ENCODE data around the gene PNLIPRP1. TPM values are rescaled to one million over a fixed set of nuclear protein-coding genes. Genes with fewer than 3 reads are reported as not detected.

The PNLIPRP1 gene
- total RNA-seq, 1 experiment from 2014 or later, result 1.6 TPM

DNA sequence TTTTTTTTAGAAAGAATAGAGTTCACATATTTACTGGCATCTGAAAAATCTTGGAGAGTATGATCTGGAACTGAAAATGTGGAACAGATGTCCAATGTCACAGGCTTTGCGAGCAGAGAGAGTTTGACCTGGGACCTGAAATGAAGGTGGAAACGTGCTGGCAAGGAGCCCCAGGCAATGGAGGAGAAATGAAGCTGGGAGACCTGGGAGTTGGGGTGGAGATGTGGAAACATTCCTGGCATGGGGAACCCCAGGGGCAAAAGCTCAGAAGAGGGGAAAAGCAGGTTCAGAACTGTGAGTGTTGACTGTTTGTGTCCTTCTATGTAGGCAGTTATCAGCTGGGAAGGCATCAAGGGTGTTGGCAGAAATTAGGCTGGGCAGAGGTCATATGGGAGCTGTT lies 22.7 kb downstream of the PNLIPRP1 start (continued):
- no peak for TF ChIP-seq ZBTB33 (IDR thresholded peaks at IDR 0.05; ENCODE audit: extremely low read depth, insufficient replicate concordance, low read length)
- TF ChIP-seq EGR1 (IDR thresholded peaks at IDR 0.05; ENCODE audit: low read depth), result no peak

GRCh38 chr10:116614796-116615195 lies 24.0 kb downstream of the PNLIPRP1 start:
- CTCF ChIA-PET, result interaction anchor here (1.4 kb wide), 1 partner anchor 12 kb away, joined by 4 read pairs; no protein-coding TSS in a partner anchor
- TF ChIP-seq, protein P1, sequence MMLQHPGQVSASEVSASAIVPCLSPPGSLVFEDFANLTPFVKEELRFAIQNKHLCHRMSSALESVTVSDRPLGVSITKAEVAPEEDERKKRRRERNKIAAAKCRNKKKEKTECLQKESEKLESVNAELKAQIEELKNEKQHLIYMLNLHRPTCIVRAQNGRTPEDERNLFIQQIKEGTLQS (IDR thresholded peaks at IDR 0.05), result no peak
- TF ChIP-seq POLR2A (IDR thresholded peaks at IDR 0.05; ENCODE audit: borderline replicate concordance, extremely low read depth, insufficient read depth, insufficient read length) (no peak), YY1 (IDR thresholded peaks at IDR 0.05; ENCODE audit: extremely low read depth, insufficient replicate concordance, low read depth, low read length) (no peak), SRF (IDR thresholded peaks at IDR 0.05; ENCODE audit: low read depth) (no peak), FOSL1 (IDR thresholded peaks at IDR 0.05; ENCODE audit: low read depth) (no peak), REST (IDR thresholded peaks at IDR 0.05; ENCODE audit: low read depth) (no peak), TCF7L2 (IDR thresholded peaks at IDR 0.05; ENCODE audit: borderline replicate concordance, extremely low read depth, insufficient read depth, insufficient read length) (no peak), JUND (IDR thresholded peaks at IDR 0.05) (no peak), EGR1 (IDR thresholded peaks at IDR 0.05; ENCODE audit: low read depth) (no peak), RAD21 (IDR thresholded peaks at IDR 0.05; ENCODE audit: low read depth) (no peak), EZH2phosphoT487 (IDR thresholded peaks at IDR 0.05; ENCODE audit: borderline replicate concordance) (no peak), ZFX (IDR thresholded peaks at IDR 0.05) (no peak), ZBTB33 (IDR thresholded peaks at IDR 0.05; ENCODE audit: extremely low read depth, insufficient replicate concordance, low read length) (no peak), SIN3A (IDR thresholded peaks at IDR 0.05; ENCODE audit: low read depth) (no peak), CTCF (IDR thresholded peaks at IDR 0.05 in 2 of 3, conservative IDR thresholded peaks at IDR 0.05 in 1 of 3; ENCODE audit: borderline replicate concordance in 1 of 3, insufficient read depth in 1 of 3, low read depth in 2 of 3, low read length in 2 of 3) (no peak), EZH2 (IDR thresholded peaks at IDR 0.05) (no peak)

More at GRCh38 chr10:116614796-116615195, 24.0 kb downstream of the PNLIPRP1 start:
- H4K20me1 ChIP-seq (ENCODE audit: insufficient read depth), result no peaks in the 10 kb centered on the region
- no peaks in the 10 kb centered on the region for H3K4me1 ChIP-seq (ENCODE audit: control insufficient read depth in 1 of 2, insufficient read depth in 2 of 2, low read length in 2 of 2)
- no peak for ATAC-seq
- intact Hi-C loops (cut with micrococcal nuclease), result no loop called here
- no peaks in the 10 kb centered on the region for H3K79me2 ChIP-seq (ENCODE audit: insufficient read depth, low read length)
- ChIA-PET POLR2A (no interaction called here), RAD21 (ENCODE audit: low non-redundant PET in 1 of 2, low total read pairs in 2 of 2, uncharacterized antibody in 2 of 2, unreplicated experiment in 2 of 2) (no interaction called here)
- H3K27ac ChIP-seq (ENCODE audit: low read depth, low read length), result no peak overlapping the region
- no TSS peak for BruUV-seq (replicated peaks)
- no peaks in the 10 kb centered on the region for H3K36me3 ChIP-seq (ENCODE audit: control insufficient read depth in 1 of 2, insufficient read depth in 2 of 2, low read length in 2 of 2)
- H3K9me2 ChIP-seq (ENCODE audit: insufficient read depth), result no peaks in the 10 kb centered on the region
- no peaks in the 10 kb centered on the region for H3K9me3 ChIP-seq (ENCODE audit: control insufficient read depth in 1 of 2, insufficient read depth in 1 of 2, low read depth in 1 of 2, low read length in 2 of 2)
- H3K9ac ChIP-seq (ENCODE audit: low read length), result no peak overlapping the region
- H3K4me3 ChIP-seq (replicated peaks in 1 of 2; ENCODE audit: low read depth in 1 of 2, low read length in 2 of 2), result no peak overlapping the region
- DNase-seq (ENCODE audit: low read depth, low spot score), result no peak
- H3K27me3 ChIP-seq (ENCODE audit: insufficient read depth, low read length), result no peaks in the 10 kb centered on the region
- H2AFZ ChIP-seq (ENCODE audit: low read depth, low read length, poor library complexity, severe bottlenecking), result no peak overlapping the region
- no peak overlapping the region for H3K4me2 ChIP-seq (ENCODE audit: low read length)
